GM18870 (cell line): ENCODE results near the gene RHOV.

Experiments used
- ATAC-seq: cut with Tn5 transposase; IDR thresholded peaks from one replicate; pipeline ENCODE4 v1.9.1; 2021; ENCODE audit warnings: moderate library complexity; ENCODE audit not compliant: unreplicated experiment

RHOV gene

DNA sequence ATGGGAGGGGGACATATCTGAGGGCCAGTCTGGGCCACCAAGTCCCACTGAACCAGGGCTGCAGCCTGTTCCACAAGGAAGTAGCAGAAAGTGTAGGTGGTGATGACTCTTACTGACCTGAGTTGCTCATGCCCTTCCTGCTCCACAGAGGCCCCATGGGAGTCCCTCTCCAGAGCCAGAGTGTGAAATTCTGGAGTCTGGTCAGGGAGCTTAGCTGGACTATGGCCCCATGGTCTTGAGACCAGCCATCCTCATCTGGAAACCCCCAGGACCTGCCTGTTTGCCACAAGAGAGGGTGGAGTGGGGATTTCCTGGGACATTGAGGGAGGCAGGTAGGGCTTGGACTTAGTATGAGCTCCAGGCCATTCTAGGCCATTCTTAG lies 27.2 kb downstream of the RHOV start:
- no peak for ATAC-seq

DNA sequence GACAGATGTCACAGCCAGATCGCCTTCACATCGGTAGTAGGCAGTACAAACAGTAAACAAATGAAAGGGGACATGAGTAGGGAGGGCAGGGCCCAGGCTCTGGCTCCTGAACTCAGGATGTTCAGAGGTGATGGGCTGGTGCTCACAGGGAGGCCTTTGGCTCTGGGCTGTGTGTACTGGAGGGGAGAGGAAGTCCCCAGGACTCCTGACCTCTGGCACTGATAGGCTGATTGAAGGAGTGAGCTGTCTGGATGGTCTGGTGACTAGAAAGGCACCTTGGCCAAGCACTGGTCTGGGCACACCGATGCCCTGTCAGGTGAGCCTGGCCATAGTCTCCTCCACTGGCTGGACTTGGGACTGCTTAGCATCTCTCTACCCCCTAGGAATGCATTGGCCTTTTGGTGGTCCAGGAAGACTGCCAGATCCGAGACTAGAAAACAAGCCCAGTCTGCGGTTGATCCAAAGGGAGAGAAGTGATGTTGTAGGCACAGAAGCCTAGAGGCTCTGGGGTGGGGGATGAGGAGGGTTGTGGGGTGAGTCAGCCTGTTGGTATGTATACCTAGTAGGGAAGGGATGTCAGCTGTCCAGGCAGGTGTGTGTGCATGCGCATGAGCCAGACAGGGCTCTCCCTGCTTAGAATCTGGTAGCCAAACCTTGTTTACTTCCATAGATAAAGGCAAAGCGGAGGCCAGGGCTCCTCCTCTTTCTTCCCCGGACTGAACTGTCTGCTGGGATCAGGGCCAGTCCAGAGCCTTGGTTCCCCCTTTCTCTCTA lies 28.3 kb downstream of the RHOV start:
- ATAC-seq: no peak

DNA sequence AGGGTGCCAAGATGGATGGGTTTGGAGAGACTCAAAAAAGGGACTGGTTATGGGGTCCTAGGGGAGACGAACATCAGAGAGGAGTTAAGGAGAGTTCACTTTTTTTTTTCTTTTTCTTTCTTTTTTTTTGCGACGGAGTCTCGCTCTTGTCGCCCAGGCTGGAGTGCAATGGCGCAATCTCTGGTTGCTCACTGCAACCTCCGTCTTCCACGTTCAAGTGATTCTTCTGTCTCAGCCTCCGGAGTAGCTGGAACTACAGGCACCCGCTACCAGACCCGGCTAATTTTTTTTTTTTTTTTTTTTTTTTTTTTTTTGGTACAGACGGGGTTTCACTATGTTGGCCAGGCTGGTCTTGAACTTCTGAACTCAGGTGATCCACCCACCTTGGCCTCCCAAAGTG lies 29.0 kb downstream of the RHOV start:
- ATAC-seq: no peak

DNA sequence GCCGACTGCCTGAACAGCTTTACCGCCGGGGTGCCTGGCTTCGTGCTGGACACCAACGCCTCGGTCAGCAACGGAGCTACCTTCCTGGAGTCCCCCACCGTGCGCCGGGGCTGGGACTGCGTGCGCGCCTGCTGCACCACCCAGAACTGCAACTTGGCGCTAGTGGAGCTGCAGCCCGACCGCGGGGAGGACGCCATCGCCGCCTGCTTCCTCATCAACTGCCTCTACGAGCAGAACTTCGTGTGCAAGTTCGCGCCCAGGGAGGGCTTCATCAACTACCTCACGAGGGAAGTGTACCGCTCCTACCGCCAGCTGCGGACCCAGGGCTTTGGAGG lies 29.4 kb downstream of the RHOV start:
- no peak for ATAC-seq

DNA sequence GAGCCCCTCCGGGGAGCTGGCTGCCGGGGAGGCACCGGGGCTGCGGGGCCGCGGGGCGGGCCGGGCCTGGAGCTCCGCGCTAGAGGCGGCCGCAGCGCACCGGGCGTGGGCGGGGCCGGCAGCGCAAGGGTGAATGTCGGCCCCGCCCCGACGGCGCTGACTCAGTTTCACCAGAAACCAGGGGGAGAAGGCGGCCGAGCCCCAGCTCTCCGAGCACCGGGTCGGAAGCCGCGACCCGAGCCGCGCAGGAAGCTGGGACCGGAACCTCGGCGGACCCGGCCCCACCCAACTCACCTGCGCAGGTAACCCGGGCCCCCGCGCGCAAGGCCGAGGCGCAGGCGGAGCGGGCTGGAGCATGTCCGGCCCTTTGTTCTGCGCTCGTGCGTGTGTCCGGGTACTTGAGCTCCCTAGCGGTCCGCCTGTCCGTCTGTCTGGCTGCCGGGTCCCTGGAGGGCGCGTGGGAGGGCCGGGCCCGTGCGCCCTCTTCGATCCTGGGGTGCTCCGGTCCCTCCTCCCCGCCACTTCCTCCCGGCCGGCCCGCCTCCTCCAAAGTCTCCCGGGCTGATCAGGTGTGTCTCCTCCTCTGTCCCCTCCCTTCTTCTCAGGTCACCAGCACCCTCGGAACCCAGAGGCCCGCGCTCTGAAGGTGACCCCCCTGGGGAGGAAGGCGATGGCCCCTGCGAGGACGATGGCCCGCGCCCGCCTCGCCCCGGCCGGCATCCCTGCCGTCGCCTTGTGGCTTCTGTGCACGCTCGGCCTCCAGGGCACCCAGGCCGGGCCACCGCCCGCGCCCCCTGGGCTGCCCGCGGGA lies 29.9 kb downstream of the RHOV start, which contains the start of gene SPINT1:
Gene SPINT1 (plus strand): TSS at position 164 of the 811 bp plus-strand sequence. CDS start 507 bp downstream, at position 671.
- ATAC-seq: no peak

DNA sequence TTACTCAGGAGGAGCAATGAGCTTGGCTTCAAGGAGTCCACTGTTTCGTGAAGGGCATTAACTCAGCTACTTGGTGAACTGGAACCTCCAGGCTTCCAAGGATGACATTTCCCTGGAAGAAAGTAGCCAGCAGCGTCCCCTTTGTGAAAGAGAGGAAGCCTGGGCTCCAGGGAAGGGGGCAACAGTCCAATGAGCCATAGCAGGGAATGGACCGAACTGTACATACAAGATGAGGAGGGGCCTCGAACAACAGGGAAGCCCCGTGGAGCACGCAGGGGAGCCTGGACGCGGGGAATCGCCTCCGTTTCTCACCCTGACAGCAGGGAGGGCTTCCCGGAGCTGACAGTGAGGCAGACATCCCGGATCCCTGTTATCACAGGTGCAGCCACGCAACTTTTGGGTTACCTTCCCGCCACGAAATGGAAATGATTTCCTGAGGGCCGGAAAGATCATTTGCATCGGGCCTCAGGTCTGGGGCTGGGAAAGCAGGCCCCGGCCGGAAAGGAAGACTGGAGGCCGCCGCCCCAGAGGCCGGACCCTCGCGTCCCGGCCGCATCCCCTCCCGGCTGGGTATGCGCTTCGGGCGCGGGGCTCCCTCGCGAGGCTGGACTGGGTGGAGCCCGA lies 30.7 kb downstream of the RHOV start:
- ATAC-seq: no peak

DNA sequence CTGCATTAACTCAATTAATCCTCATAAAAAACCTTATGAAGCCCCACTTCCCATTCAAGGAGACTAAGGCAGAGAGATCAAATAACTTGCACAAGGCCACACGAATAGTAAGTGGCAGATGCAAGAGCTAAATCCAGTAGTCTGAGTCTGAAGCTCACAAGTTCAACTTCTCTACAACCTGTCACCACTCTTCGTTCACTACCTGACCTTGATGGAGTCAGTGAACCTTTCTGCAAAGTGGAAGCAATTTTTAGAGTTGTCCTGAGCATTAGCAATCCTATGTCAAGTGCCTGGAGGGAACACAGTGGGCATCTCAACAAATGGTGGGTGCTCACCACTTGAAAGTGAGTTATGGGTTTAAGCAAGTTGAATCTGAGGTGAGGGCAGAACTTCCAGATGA lies 32.3 kb downstream of the RHOV start:
- no peak for ATAC-seq

DNA sequence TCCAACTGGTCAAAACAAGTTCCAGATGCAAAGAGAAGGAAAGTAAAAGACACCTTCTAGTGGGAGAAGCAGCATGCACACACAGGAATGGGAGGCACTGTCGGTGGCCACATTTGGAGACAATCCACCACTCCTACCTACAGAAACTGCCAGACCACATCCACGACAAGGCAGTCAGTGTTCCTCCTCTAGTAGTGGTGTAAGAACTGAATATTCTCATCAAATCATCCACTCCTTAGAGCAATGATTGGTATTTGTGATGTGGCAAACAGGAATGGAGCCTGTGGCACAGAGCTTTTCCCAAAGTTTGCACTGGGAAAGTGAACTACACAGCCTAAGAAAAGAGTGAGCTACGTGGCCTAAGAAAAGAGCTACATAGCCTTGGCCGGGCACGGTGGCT lies 35.3 kb downstream of the RHOV start:
- no peak for ATAC-seq

DNA sequence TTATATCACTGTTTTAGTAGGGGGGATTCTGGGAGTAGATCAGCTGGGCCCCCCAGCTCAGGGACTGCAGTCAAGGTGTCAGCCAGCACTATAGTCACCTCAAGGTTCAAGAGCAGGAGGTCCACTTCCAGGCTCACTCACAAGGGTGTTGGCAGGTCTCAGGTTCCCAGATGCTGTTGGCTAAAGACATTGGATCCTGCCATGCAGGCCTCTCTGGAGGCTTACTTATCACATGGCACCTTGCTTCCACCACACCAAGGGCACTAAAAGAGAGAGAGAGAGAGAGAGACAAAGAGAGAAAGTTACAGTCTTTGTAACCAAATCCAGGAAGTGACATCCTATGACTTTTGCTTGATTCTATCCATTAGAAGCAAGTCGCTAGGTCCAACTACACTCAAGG lies 38.0 kb downstream of the RHOV start:
- ATAC-seq: no peak

DNA sequence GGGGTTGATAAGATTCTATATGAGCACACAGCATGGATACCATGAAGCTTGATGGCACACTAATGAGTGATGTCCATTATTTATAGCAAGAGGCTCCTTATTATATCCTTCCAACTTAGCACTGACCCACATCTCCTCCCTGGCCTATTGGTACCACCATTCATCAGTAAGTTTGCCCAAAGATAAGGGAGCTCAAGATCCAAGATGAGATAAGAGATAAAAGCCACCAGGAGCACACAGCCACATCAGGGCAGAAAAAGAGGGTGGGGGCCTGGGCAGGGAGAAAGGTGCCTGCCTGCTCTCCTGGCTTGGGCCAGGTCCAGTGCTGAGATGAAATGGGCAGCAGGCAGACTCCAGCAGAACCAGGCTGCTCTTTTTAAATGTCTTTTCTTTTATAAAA lies 41.1 kb downstream of the RHOV start:
- ATAC-seq: no peak

DNA sequence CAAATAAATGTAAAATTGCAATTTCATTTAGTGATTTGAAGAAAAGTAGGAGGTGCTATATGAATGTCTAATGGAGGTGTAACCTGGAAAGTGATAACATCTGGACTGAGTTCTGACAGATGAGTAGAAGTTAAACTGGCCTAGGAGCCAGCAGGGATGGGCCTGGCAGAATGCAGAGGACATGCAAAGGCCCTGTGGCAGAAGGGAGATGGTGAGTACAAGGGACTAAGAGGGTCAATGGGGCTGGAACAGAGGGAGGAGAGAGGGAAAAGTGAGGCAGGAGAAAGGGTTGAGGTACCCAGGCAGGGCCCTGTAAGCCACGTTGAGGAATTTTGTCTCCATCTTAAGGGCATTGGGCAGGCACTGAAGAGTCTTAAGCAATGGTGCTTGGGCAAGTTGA lies 42.2 kb downstream of the RHOV start:
- ATAC-seq: no peak

DNA sequence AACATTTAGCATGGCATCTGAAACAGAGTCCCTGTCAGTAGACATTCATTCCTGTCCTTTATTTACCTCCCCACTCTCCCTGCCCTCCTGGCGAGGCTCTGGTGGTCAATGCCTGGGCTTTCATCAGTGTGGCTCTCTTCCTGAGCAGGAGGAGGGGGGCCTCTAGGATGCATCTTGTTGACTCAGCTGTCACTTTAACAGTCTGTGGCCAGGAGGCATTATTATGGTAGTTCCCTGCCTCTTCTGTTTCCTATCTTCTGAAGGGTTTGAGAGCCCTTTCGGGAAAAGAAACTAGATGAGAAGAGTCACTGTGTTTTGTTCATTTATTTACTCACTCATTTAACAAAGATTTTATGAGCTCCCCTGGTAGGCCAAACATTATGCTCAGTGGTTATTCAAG lies 43.1 kb downstream of the RHOV start:
- ATAC-seq: no peak

DNA sequence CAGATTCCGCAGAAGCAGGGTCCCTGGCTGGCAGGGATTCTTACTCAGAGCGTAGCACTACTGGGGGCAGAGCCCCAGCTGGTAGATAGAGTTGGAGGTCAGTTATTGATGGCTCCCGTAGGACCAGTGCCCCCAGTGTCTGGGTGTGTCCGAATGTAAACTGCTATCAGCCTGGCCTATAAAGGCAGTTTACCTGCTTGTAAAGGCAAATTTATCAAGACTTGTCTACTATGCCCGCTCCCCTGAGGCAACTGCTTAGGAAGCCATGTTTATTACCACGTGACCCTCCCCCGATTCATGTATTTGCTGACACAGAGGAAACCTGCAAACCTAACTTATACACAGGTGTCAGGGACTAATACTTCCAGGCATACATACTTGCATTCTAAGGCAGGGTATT lies 44.9 kb downstream of the RHOV start:
- ATAC-seq: no peak

DNA sequence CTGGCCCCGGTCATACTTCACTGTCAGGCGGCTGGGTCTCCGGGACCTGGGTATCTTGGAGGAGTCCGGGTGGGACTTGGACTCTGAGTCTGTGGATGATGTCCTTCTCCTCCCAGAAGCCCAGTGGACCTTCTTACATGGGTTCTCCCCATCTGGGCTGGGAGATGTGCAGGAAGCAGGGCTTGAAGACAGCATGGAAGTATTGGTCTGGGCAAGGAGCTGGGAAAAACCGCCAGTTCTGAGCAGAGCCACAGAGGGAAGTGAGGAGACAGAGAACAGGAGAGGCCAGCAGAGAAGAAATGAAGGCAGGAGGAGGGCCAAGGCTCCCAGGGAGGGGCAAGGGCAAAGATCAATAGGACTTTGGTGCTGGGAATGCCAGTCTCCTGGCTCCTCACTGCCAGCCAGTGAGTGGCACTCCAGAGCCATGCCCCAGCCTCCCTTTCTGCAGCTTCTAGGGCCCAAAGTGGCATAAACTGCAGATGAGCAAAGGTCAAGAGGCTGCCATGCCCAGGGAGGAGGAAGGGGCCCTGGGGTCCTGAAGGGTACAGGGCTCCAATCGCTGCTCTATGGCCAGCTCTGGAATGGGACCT lies 45.5 kb downstream of the RHOV start, which contains the start of gene PPP1R14D:
Gene PPP1R14D (minus strand): TSS at position 262 of the 590 bp plus-strand sequence. CDS start 67 bp downstream, at position 195.
- ATAC-seq: no peak

DNA sequence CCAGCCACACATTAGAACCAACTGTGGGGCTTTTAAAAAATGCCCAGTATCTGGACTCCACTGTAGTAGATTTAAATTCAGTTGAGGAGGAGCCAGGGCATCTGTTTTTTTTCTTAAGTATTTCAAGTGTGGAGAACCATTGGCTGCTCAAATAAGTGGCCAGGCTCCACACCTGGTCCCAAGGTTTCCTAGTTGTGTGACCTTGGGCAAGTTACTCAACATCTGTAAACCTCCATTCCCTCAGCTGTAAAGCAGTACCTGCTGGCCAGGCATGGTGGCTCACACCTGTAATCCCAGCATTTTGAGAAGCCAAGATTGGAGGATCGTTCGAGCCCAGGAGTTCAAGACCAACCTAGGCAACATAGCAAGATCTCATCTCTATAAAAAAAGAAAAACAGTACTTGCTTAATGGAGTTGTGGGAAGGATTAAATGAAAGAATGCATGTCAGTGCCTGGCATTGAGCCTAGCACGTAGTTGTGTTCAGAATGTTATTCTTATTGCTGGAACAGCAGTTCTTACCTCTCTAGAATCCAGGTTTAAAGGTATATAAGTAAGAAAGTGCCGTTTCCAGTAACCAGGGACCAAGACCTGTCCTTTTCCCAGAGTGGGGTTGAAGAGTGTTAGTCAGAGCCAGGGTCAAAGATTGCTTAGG lies 47.5 kb downstream of the RHOV start:
- no peak for ATAC-seq

DNA sequence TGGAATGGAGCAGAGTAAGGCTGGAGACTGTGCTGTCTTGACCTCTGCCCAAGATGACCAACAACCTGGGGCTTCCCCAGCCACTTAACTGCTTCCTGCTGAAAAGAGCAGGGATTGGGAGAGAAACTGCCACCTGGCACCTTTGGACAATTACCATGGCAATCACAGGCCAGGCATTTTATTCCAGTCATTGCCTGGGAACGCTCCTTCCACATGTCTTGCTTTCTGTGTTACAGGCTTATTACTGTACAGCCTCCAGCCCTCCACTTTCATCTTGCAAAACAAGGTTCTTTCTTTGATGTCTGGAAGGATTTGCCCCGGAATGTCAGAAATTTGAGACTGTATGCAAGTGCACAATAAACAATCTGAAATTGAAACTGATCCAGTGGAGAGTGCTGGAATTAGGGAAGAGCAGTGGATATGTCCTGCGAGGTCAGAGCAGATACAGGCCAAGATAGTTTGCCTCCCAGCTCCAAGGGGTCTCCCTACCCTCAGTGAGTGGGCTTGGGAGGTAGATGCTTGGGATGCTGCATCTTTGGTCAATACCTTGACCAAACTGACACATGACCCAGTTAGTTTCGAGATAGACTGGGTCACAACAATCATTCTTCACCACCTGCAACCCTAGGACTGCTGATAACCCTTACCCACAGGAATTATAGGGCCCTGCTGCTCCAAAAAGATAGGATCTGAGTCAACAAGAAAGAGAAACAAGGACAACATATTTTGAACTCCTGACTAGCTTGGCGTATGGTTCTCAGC lies 48.2 kb downstream of the RHOV start:
- no peak for ATAC-seq

DNA sequence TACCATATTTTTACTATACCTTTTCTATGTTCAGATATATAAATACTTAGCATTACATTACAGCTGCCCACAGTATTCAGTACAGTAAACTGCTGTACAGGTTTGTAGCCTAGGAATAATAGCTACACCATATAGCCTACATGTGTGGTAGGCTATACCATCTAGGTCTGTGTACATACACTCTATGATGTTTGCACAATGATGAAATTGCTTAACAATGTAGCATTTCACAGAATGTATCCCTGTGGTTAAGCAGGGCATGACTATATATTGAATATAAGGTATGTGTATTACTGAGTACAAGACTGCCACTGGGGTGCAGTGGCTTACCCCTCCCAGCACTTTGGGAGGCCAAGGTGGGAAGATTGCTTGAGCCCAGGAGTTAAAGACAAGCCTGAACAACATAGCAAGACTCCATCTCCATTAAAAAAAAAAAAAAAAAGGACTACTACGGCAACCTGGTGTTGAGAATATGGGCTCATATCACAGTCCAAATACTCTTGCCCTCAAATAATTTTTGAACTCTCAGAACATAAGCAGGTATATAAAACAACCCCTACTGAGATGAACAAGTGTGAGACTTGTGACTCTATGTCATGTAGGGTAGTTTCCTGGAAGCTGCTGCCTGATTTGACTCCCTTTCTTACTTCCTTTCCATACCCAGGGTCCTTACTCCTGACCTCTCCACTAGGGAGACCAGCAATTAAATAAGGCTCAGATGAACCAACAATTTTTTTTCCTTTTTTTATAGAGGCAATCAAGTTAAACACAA lies 50.3 kb downstream of the RHOV start:
- ATAC-seq: no peak
